ENCODE results near the gene FGFR2.

- no peak; the same call in 1 of the 2 replicates for TF ChIP-seq GATA2 (IDR thresholded peaks at IDR 0.05; ENCODE audit: low read depth, low read length)
- no peak for TF ChIP-seq GATA3 (IDR thresholded peaks at IDR 0.05; ENCODE audit: low read depth, low read length)
Measured at GRCh38 chr10:121598263-121599249, at the start of gene FGFR2.
